ENCODE measurements around the gene KDM7A.

KDM7A gene

GRCh38 chr7:140174217-140174616, 2.6 kb downstream of the KDM7A start:
- DNase-seq (ENCODE audit: low read depth in 1 of 2, low spot score in 1 of 2): no peak
- peaks cover 25% of the 10 kb centered on the region for H3K27me3 ChIP-seq (ENCODE audit: insufficient read depth, poor library complexity, severe bottlenecking)
- H3K27ac ChIP-seq (replicated peaks): no peak overlapping the region
- TF ChIP-seq POLR2AphosphoS5 (IDR thresholded peaks at IDR 0.05; ENCODE audit: low read depth) (no peak), GABPA (IDR thresholded peaks at IDR 0.05; ENCODE audit: low read depth) (no peak), SPI1 (IDR thresholded peaks at IDR 0.05; ENCODE audit: borderline replicate concordance, low read depth) (no peak)
- TF ChIP-seq, protein P1, sequence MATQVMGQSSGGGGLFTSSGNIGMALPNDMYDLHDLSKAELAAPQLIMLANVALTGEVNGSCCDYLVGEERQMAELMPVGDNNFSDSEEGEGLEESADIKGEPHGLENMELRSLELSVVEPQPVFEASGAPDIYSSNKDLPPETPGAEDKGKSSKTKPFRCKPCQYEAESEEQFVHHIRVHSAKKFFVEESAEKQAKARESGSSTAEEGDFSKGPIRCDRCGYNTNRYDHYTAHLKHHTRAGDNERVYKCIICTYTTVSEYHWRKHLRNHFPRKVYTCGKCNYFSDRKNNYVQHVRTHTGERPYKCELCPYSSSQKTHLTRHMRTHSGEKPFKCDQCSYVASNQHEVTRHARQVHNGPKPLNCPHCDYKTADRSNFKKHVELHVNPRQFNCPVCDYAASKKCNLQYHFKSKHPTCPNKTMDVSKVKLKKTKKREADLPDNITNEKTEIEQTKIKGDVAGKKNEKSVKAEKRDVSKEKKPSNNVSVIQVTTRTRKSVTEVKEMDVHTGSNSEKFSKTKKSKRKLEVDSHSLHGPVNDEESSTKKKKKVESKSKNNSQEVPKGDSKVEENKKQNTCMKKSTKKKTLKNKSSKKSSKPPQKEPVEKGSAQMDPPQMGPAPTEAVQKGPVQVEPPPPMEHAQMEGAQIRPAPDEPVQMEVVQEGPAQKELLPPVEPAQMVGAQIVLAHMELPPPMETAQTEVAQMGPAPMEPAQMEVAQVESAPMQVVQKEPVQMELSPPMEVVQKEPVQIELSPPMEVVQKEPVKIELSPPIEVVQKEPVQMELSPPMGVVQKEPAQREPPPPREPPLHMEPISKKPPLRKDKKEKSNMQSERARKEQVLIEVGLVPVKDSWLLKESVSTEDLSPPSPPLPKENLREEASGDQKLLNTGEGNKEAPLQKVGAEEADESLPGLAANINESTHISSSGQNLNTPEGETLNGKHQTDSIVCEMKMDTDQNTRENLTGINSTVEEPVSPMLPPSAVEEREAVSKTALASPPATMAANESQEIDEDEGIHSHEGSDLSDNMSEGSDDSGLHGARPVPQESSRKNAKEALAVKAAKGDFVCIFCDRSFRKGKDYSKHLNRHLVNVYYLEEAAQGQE (IDR thresholded peaks at IDR 0.05; ENCODE audit: insufficient replicate concordance, low read depth): no peak
- TF ChIP-seq, protein P2, sequence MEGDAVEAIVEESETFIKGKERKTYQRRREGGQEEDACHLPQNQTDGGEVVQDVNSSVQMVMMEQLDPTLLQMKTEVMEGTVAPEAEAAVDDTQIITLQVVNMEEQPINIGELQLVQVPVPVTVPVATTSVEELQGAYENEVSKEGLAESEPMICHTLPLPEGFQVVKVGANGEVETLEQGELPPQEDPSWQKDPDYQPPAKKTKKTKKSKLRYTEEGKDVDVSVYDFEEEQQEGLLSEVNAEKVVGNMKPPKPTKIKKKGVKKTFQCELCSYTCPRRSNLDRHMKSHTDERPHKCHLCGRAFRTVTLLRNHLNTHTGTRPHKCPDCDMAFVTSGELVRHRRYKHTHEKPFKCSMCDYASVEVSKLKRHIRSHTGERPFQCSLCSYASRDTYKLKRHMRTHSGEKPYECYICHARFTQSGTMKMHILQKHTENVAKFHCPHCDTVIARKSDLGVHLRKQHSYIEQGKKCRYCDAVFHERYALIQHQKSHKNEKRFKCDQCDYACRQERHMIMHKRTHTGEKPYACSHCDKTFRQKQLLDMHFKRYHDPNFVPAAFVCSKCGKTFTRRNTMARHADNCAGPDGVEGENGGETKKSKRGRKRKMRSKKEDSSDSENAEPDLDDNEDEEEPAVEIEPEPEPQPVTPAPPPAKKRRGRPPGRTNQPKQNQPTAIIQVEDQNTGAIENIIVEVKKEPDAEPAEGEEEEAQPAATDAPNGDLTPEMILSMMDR (IDR thresholded peaks at IDR 0.05; ENCODE audit: insufficient read depth, low read length): no peak
- H3K4me3 ChIP-seq (replicated peaks; ENCODE audit: insufficient read depth, low read length): no peak overlapping the region

DNA sequence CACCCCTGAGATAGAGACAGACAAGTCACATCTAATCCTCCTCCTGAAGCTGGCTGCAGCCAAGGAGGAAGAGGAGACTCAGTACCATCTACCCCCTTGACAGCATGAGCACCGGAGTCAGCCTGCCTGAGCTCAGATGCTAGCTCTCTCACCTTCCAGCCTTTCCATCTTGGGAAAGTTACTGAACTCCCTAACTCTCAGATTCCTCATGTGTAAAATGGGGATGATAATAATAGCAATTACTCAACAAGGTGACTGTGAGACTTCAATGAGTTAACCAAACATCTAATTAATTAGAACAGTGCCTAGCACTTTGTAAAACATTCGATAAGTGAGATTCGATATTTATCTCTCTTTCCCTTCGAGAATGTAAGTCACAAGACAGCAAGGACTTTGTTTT, 6.4 kb downstream of the KDM7A start:
- no peak overlapping the region for H3K4me3 ChIP-seq (replicated peaks; ENCODE audit: insufficient read depth, low read length)
- H3K27me3 ChIP-seq (ENCODE audit: insufficient read depth, poor library complexity, severe bottlenecking): peaks cover 17% of the 10 kb centered on the region
- H3K27ac ChIP-seq (replicated peaks): no peak overlapping the region
- TF ChIP-seq, protein P2 (IDR thresholded peaks at IDR 0.05; ENCODE audit: insufficient read depth, low read length): no peak
- TF ChIP-seq GABPA (IDR thresholded peaks at IDR 0.05; ENCODE audit: low read depth) (no peak), SPI1 (IDR thresholded peaks at IDR 0.05; ENCODE audit: borderline replicate concordance, low read depth) (no peak), POLR2AphosphoS5 (IDR thresholded peaks at IDR 0.05; ENCODE audit: low read depth) (no peak)
- TF ChIP-seq, protein P1 (IDR thresholded peaks at IDR 0.05; ENCODE audit: insufficient replicate concordance, low read depth): no peak
- no peak for DNase-seq (ENCODE audit: low read depth in 1 of 2, low spot score in 1 of 2)

- no peak for DNase-seq (ENCODE audit: low read depth in 1 of 2, low spot score in 1 of 2)
- Histone ChIP-seq H3K4me3 (replicated peaks; ENCODE audit: insufficient read depth, low read length) (no peak overlapping the region), H3K27me3 (ENCODE audit: insufficient read depth, poor library complexity, severe bottlenecking) (peaks cover 17% of the 10 kb centered on the region), H3K27ac (replicated peaks) (no peak overlapping the region)
- TF ChIP-seq SPI1 (IDR thresholded peaks at IDR 0.05; ENCODE audit: borderline replicate concordance, low read depth) (no peak), POLR2AphosphoS5 (IDR thresholded peaks at IDR 0.05; ENCODE audit: low read depth) (no peak), GABPA (IDR thresholded peaks at IDR 0.05; ENCODE audit: low read depth) (no peak)
- TF ChIP-seq, protein P1 (IDR thresholded peaks at IDR 0.05; ENCODE audit: insufficient replicate concordance, low read depth): no peak
- TF ChIP-seq, protein P2 (IDR thresholded peaks at IDR 0.05; ENCODE audit: insufficient read depth, low read length): no peak
Observed at GRCh38 chr7:140168816-140169215, 8.0 kb downstream of the KDM7A start.
